Hematopoietic multipotent progenitor cell treated with erythropoietin and hydrocortisone succinate and interleukin-3 and kit ligand, for 8 days (in vitro differentiated cells): ENCODE measurements around the gene RSRP1.
"Not testable (repeated sequence)": the region's sequence is repeated elsewhere in the genome, so short reads cannot be mapped to it uniquely, and the experiment has no call there.

Experiments
- DNase-seq: peaks from one replicate; pipeline ENCODE4 v3.0.0-alpha.2; 2015

Gene RSRP1

DNA sequence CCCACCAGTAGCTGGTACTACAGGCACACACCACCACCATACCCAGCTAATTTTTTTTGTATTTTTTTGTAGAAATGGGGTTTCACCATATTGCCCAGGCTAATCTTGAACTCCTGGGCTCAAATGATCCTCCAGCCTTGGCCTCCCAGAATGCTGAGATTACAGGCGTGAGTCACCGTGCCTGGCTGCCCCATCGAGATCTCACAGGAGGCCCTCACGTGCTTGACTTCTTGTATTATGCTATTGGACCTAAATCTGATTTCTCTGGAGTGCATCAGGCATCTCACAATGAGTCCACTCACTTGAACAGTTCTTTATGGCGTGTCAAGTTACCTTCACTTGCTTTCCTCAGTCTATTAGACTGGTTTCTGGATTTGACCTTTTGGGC is 9.3 kb upstream of the RSRP1 start:
- DNase-seq, result no peak

DNA sequence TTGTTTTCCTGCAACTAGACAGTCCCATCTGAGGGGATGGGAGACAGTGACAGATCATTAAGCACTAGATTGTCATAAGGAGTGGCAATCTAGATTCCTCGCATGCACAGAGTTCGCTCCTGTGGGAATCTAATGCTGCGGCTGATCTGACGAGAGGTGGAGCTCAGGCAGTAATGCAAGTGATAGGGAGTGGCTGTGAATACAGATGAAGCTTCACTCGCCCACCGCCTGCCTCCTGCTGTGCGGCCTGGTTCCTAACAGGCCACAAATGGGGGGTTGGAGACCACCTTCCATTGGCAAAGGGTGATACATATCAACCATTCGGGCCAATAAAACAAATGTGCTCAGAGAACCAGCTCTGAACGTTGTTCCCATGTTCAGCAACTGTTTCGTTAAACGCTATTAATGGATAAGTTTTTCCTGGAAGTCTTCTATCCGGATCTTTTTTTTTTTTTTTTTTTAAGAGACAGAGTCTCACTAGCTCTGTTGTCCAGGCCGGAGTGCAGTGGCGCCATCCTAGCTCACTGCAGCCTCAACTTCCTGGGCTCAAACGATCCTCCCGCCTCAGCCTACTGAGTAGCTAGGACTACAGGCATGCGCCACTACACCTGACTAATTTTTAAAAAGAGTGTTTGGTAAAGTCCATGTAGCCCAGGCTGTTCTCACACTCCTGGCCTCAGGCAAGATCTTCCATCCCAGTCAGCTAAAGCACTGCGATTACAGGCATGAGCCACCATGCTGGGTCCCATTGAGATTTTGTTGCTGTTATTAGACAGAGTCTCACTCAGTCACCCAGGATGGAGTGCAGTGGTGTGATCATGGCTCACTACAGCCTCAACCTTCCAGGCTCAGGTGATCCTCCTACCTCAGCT is 8.7 kb upstream of the RSRP1 start:
- no peak for DNase-seq

DNA sequence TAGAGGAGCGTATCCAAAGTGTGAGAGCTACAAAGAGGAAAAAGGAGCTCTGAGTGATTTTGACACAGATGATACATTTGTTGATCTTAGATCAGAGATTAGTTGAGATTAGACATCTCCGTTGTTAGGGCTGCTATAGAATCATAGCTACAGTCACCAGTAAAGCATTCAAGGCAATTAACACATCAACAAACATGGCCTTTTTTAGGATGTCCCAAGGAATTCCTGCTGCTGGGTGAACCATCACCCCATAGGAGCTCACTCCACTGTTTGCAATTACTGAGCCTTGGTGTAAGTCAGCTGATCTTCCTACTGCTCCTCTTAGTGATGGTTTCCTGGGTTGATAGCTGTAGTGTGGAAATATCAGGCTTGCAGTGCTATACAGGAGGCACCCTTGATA is 6.7 kb upstream of the RSRP1 start:
- DNase-seq, result no peak

DNA sequence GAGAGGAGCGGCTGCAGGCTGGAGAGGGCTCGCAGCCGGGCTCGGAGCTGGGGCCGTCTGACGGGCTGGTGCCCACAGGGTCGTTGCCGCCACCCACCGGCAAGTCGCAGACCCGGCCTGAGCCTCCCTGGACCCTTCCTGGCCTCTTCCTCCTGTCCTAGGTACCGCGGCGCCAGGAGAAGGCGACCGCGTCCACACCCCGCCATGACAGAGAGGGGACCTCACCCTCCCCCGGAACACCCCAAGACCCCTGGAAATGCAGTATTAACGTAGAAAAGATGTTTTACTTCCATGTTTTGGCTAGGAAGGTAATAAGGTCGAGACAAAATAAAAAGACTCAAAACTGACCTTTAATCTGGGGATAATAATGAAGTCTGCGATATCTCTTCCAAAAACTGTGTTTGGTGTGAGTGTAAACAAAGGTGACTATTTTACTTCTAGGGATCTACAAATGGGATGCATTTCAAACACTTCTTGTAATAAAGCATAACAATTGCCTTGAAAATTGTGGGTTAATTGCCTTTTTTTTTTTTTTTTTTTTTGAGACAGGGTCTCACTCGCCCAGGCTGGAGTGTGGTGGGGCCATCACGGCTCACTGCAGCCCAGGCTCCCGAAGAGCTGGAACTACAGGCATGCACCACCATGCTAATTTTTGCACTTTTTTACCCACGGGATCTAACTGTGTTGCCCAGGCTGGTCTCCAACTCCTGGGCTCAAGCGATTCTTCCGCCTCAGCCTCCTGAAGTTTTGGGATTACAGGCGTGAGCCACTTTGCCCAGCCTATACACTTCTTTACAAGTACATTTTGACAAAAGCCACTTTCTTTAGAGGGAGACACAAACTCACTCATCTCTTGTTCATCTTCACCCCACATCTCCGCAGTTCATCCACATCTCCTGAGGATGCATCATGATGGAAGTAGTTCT is 838 bp upstream of the RSRP1 start:
- DNase-seq, result no peak

DNA sequence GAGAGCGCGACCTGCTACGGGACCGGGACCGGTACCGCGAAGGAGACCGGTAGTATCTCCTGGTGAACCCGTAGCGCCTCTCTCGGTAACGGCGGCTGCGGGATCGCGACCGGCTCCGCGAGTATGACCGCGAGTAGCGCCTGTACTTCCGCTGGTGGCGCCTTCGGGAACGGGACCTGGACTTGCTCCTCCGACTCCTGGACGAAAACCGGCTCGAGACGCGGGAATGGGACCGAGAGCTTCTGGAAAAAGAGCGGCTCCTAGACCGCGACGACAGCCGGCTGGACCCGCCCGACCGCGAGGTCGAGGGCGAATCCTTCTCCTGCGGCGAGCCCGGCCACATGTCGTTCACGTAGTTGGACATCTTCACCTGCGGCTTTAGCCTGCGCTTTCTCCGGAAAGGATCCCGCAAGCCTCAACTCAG is 642 bp downstream of the RSRP1 start:
- no peak for DNase-seq

DNA sequence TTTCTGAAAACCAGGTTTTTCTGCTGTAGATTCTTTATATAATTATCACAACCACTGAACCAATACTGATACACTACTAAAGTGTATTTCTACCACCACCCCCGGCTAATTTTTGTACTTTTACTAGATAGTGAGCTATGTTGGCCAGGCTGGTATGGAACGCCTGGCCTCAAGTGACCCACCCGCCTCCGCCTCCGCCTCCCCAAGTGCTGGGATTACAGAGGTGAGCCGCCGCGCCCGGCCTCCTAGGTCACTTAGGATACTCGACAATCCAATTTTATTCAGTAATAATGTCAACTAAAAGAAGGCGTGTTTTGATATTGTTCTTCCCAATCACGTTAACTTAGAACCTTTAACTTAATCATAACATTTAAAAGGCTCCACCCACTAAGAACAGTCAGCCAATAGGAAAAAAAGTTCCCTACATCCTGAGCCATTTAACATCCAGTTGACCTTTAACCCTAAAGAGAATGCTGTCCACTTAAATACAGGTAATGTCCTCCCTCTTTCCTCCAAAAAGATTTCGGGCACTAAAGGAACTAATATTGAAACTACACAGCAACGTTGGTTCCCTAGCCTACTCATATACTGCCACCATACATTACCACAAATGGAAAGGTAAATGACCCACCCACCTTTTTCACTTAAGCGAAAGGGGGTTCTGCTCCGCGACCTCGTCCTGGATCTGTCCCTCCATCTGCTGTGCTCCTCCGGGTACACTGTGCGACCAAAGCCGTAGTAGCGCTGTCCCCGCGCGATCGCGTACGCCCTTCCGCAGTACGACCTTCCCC is 1.2 kb downstream of the RSRP1 start:
- peak; percentile 66 for DNase-seq

DNA sequence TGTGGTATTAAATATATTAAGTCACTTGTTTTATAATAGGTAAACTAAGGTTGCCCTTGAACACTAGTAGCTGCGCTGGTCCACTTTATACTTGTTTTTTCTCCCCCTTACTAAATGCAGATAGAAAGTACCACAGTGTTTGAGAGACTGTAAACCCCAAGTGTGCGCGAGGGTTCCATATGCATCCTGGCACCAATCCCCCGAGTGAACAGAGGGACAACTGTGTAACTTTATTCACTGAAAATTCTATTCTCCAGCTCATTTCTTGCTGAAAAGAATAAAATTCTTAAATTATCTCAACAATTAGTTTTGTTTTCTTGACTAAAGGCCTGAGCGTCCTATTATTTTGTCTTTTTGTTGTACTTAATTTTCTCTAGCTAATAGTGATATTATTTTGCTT is 1.9 kb downstream of the RSRP1 start:
- DNase-seq, result no peak

DNA sequence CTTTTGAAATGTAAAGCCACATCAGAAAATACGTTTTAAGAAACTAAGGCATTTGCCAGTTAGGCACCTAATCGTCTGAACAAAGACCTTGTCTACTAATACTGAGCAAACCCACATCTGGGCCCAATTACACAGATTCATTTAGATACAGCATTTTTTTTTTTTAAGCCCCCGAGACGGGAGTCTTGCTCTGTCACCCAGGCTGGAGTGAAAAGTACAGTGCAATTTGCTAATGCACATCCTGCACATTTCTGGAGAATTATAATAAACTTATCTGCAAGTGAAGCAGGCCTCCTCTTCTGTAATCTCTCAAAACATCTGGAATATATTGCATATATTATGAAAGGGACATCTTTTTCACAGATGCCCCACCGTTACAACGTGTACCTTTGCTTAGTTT is 3.3 kb downstream of the RSRP1 start:
- DNase-seq, result peak; percentile 25

DNA sequence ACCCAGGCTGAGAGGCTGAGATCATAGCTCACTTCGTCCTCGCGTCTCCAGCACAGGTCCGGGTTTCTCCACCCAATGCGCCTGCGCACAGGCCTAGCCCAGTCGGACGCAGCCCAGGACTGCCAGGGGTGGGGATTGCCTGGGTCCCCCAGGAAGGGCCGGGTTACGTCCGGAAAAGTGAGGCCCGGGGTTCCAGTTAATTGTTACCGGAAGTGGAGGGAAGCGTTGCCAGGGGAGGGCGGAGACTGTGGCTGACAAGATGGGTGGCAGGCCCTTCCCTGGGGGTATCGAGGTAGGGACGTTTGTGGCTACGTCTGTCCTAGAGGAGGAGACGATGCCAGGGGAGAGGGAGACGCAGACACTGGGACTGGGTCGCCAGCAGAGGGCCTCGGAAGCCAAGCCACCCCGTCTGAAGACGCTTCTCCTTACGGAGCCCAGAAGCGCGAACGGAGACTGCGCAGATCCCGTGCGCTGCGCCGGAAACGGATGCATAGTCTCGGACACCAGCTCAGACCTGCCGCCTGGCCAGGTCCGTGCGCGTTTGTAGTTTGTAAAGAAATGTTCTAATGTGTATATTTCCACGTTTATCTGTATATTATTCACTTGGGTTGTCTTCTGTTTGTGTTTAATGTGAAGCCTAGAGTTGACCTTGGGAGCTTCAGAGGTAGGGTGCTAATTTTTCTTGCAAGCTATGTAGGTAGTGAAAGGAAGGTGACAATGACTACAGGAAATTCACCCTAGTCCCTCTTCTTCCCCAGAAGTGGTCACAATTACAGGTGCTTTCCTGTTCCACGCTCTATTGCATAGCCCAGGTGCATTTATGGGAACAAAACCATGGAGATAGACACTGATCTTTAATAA is 7.3 kb downstream of the RSRP1 start:
- peak; percentile 99 for DNase-seq

DNA sequence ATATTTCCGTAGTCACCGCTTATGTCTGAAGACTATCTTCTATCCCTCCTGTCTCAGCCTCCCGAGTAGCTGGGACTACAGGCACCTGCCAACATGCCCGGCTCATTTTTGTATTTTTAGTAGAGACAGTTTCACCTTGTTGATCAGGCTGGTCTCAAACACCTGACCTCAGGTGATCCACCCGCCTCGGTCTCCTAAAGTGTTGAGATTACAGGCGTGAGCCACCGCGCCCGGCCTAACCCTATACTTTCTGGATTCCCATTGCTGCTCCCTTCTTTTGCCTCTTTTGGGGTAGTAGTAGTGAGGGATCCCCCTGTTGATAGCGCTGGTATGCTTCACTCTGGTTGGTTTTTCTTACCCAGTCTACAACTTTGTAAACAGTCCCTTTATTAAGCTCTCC is 9.2 kb downstream of the RSRP1 start:
- no peak for DNase-seq

DNA sequence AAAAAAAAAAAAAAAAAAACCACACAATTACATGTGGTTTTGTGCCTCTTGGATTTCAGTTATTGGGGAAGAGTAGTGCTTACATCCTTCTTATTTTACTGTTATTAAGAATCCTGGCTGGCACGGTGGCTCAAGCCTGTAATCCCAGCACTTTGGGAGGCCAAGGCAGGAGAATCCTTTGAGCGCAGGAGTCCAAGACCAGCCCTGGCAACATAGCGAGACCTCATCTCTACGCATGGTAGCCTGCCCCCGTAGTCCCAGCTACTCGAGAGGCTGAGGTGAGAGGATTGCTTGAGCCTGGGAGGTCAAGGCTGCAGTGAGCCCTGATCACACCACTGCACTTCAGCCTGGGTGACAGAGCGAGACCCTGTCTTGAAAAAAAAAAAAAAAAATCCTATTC is 11.0 kb downstream of the RSRP1 start:
- DNase-seq, result not testable (repeated sequence)

DNA sequence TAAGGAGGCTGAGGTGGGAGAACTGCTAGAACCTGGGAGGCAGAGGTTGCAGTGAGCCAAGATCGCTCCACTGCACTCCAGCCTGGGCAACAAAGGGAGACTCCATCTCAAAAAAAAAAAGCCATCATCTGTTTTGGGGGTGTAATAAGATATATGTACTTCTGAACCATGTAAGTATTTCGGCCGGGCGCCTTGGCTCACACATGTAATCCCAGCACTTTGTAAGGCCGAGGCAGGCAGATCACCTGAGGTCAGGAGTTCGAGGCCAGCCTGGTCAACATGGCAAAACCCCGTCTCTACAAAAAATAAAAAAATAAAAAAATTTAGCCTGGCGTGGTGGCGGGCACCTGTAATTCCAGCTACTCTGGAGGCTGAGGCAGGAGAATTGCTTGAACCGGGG is 11.8 kb downstream of the RSRP1 start:
- not testable (repeated sequence) for DNase-seq

DNA sequence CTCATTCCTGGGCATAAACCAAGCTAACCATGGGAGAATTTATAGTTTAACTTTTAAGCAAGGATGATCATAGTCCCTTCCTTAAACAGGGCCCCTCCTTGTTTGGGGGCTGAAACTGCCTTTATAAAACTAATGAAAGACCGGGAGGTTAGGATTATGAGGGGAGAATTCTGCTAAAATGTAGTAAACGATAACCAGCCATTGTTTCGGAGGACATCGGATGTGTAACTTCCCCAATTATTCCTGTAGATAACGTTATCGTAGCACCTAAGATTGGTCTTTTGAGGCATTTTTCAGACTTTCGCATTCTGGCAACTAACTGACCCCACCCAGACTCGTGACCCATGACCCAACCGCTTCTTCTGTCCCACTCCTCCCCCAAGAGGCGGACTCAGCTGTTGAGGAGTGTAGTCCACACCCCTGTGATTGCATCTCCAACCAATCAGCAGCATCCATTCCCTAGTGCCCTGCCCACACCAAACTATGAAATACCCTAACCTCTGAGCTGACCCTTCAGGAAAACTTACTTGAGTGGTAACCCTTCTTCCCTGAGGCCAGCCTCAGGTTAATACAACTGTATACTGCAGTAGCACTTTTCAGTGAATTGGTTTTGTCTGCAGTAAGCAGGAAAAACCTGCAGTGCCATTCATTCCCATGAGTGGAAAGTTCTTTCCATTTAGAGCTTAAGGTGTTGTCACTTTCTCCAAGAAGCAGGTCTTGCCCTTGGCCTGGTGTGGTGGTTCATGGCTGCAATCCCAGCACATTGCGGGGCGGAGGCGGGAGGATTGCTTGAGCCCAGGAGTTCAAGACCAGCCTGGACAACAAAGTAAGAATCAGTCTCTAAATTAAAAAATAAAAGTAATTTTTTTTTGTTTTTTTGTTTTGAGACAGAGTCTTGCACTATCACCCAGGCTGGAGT is 14.1 kb downstream of the RSRP1 start:
- DNase-seq, result peak; percentile 100

DNA sequence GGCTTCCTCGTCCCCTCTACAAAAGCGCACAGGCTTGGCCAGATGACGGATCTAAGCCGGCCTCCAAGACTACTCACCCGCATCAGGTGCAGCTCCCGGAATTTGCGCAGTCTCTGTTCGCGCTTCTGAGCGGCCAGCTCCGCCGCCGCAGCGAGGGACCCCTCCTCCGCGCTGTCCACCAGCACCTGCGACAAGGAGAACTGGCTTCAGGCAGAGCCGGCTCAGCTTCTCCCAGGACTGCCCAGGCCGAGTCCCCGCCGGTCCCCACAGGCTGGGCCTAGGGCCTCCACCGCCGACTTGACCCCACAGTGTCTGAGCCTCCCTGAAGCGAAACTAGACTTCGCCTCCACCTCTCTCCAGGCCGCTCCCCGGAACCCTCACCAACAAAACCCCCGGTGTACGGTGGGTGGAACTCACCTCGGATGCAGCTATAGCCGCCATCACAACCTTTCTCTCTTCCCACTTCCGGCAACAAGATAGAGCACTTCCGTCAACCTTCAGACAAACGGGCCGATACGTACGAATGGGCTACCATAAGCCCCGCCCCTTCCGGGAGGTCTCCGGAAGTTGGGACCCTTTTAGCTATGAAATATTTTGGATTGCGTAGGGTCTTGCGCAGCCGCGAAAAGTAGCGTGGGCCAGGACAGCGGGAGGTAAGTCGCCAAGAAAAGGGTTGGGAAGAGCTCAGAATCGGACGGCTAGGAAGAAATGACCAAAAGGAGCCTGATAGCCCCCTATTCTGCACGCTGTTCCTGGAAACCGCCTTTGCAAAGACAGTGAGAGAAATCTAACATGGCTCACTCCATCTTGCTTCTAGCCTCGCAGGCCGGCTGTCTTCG is 15.0 kb downstream of the RSRP1 start, which contains the start of gene SYF2:
SYF2 (minus strand) TSS at position 476 of the 839 bp plus-strand sequence; CDS start at position 441, 35 bp downstream.
- DNase-seq, result peak; percentile 97

DNA sequence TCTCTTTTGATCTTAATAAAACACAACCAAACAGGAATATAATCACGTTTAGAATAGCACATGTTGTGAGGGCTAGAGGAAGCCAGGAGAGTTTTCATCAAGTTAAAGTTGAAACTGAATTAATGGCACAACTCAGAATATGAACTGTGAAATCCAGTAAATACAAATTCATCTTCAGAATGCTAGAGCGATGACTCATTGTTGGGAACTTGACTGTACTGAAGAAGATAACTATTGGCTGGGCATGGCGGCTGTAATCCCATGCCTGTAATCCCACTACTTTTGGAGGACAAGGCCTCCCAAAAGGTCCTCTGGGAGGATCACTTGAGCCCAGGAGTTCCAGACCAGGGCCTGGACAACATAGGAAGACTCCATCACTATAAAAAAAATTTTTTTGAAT is 23.8 kb downstream of the RSRP1 start:
- DNase-seq, result no peak

DNA sequence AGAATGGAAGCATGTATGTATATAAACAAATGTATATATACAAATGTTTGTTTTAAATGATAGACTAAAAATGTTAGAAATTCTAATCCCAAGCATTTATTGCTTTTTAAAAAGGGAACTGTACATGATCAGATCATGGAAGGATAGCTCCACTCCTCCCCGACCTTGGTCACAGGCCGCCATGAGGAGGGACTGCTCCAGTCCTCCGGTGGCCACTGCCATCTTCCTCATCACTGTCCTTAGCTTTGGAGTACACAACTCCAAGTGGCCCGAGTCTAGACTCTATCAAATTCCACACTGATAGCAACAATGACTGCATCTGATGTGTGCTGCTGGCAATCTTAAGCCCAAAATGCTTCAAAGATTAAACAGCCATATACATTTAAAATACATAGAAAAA is 24.6 kb downstream of the RSRP1 start:
- no peak for DNase-seq

DNA sequence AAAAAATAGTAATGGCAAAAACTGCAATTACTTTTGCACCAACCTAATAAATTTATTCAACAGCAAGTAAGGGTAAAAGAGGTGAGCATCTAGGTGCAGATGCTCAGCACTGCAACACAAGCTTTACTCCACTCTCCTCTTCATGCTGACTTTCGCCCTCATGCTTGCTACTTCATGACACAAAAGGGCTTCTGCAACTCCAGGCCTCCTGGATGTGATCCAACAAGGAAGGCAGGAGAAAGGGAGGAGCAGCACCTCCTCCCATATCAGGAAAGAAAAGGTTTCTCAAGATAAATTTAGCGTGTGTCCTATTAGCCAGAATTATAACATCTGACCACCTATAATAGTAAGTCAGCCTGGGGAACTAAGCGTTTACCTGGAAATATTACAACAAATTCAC is 26.6 kb downstream of the RSRP1 start:
- DNase-seq, result no peak

DNA sequence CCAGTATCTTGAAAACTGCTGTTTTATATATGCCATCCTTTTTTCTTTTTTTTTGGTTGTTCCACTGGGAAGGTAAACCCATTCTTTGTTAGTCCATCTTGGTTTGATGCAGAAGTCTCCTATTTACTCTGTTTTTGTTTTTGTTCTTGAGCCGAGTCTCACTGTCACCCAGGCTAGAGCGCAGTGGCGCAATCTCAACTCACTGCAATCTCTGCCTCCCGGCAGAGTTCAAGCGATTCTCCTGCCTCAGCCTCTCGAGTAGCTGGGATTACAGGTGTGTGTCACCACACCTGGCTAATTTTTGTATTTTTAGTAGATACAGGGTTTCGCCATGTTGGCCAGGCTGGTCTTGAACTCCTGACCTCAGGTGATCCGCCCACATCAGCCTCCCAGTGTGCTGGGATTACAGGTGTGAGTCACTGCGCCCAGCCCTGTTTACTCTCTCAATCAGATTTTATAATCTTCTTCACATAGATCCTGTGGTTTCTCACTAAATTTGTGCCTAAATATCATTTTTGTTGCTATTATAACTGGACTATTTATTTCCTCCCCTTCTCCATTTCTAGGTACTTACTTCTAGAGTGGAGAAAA is 27.5 kb downstream of the RSRP1 start:
- no peak for DNase-seq

DNA sequence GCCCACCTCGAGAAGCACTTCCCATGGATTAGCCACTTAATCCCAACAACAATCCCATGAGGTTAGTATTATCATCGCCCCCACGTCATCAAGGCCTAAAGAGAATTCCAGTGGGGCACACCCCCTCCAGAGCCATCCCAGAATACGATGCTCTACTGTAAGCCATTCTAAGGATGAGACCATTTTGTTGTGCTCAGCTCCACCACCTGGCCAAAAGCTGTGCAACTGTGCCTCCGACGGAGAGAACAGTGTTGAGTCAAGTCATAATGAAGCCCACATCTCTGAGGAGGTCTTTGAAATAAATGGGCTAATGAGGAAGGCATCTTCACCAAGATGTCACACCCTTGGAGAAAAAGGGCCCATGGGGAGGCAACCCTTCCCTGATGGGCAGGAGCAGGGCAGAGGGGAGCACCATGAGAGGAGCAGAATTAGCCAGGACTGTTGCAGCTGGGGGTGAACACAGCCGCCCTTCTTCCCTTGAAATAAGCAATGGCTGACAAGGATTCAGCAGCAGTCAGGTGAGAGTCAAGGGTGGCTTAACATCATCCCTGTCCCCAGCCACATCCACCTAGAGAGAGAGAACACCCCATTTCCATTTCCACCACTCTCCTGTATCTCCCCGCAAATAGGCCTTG is 29.5 kb downstream of the RSRP1 start:
- DNase-seq, result no peak
